ENCODE data around the gene PTGDR. TPM values are rescaled to one million over a fixed set of nuclear protein-coding genes. Genes with fewer than 3 reads are reported as not detected.

Gene PTGDR
- polyA plus RNA-seq, 1 of the 3 experiments (the other 2 are of a cell fraction), result not detected

GRCh38 chr14:52307905-52308304 lies 40.4 kb downstream of the PTGDR start (continued):
- TF ChIP-seq USF2 (IDR thresholded peaks at IDR 0.05; ENCODE audit: borderline replicate concordance, low read depth, low read length) (no peak), EZH2phosphoT487 (IDR thresholded peaks at IDR 0.05; ENCODE audit: borderline replicate concordance, low read depth) (no peak), MXI1 (IDR thresholded peaks at IDR 0.05; ENCODE audit: low read depth, low read length) (no peak), RCOR1 (IDR thresholded peaks at IDR 0.05; ENCODE audit: low read length) (no peak)

GRCh38 chr14:52310541-52310940 lies 43.0 kb downstream of the PTGDR start:
- no peaks in the 10 kb centered on the region for H3K79me2 ChIP-seq (ENCODE audit: insufficient read depth)
- no peaks in the 10 kb centered on the region for H3K9me3 ChIP-seq
- peaks cover 0 to 13% of the 10 kb centered on the region in 2 experiments; a peak in 1 of 4 replicates for H3K4me1 ChIP-seq (ENCODE audit: control insufficient read depth in 1 of 2, insufficient read depth in 2 of 2, low read depth in 1 of 2, low read length in 1 of 2)
- H3K36me3 ChIP-seq (replicated peaks in 1 of 2; ENCODE audit: control insufficient read depth in 1 of 2, insufficient read depth in 2 of 2, low read length in 1 of 2), result no peaks in the 10 kb centered on the region
- no peak overlapping the region for H2AFZ ChIP-seq (ENCODE audit: low read depth)
- ChIA-PET POLR2A (no interaction called here), CTCF (interaction anchor here (6.1 kb wide), 1 partner anchor 10 kb away, joined by 43 read pairs; no protein-coding TSS in a partner anchor)
- no peaks in the 10 kb centered on the region for H3K9me2 ChIP-seq
- H3K4me2 ChIP-seq, result no peak overlapping the region
- H3K27ac ChIP-seq (ENCODE audit: low read depth in 2 of 2, low read length in 1 of 2), result no peak overlapping the region
- no peak for DNase-seq
- H3K4me3 ChIP-seq (ENCODE audit: low read depth in 2 of 2, low read length in 1 of 2), result no peak overlapping the region
- peaks cover 12% of the 10 kb centered on the region; the same call in 1 of the 2 replicates for H3K27me3 ChIP-seq (ENCODE audit: insufficient read depth)
- TF ChIP-seq GABPA (IDR thresholded peaks at IDR 0.05; ENCODE audit: low read depth) (no peak), EZH2phosphoT487 (IDR thresholded peaks at IDR 0.05; ENCODE audit: borderline replicate concordance, low read depth) (no peak), FOSL2 (IDR thresholded peaks at IDR 0.05; ENCODE audit: borderline replicate concordance, low read depth) (no peak), NRF1 (IDR thresholded peaks at IDR 0.05; ENCODE audit: low read depth, low read length) (no peak), TCF12 (IDR thresholded peaks at IDR 0.05) (no peak), NFIC (IDR thresholded peaks at IDR 0.05; ENCODE audit: borderline replicate concordance) (no peak), RFX5 (IDR thresholded peaks at IDR 0.05; ENCODE audit: low read length) (no peak), MXI1 (IDR thresholded peaks at IDR 0.05; ENCODE audit: low read depth, low read length) (no peak), RXRA (IDR thresholded peaks at IDR 0.05; ENCODE audit: borderline replicate concordance, low read depth) (no peak), POLR2AphosphoS5 (IDR thresholded peaks at IDR 0.05; ENCODE audit: low read depth, low read length) (no peak), RCOR1 (IDR thresholded peaks at IDR 0.05; ENCODE audit: low read length) (no peak), CHD2 (IDR thresholded peaks at IDR 0.05; ENCODE audit: low read length, partially characterized antibody) (no peak), ELF1 (IDR thresholded peaks at IDR 0.05) (no peak), FOXM1 (IDR thresholded peaks at IDR 0.05; ENCODE audit: low read depth) (no peak), RAD21 (IDR thresholded peaks at IDR 0.05; ENCODE audit: low read length) (no peak), JUND (IDR thresholded peaks at IDR 0.05) (no peak), ZBTB33 (IDR thresholded peaks at IDR 0.05; ENCODE audit: borderline replicate concordance, low read depth) (no peak), CTCF (IDR thresholded peaks at IDR 0.05) (no peak)
- no peak overlapping the region for H3K9ac ChIP-seq
- WGBS (ENCODE audit: low lambda C conversion rate), result 51% methylated on average over 3 of the region's 3 CpGs
- H3F3A ChIP-seq (replicated peaks; ENCODE audit: insufficient read depth), result no peaks in the 10 kb centered on the region
- H4K20me1 ChIP-seq (ENCODE audit: insufficient read depth), result no peaks in the 10 kb centered on the region

Data from SK-N-SH (cell line).